ENCODE data around the gene HRAS. TPM values are rescaled to one million over a fixed set of nuclear protein-coding genes. Genes with fewer than 3 reads are reported as not detected.

The HRAS gene
- total RNA-seq, 1 experiment from 2014 or later, result 47.2 TPM

DNA sequence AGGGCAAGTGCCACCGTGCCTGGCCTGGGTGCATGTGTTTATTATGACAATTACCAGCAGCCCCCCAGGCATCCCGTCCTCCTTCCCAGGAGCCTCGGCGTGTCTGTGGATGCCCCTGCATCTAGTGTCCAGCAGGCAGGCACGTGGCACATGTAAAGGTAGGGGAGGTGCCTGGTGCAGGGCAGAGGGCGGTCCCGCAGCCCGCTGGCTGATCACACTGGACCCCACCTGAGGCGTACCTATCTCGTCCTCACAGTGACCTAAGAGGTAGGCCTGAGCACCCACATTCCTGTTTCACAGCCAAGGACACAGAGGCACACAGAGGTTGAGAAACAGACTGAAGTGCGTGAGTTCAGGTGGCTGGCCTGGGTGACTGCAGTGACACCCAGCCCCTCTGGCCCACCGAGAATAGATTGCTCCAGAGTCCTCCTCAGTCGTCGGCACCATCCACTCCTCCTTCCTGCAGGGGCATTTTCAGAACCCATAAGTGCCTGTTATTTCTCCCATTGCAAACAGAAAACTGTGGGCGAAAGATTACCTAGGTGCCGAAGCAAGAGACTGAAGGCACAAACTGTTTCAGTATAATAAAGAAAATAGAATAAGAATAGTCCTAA, 37.9 kb upstream of the HRAS start:
- intact Hi-C loops (cut with micrococcal nuclease; ENCODE audit: unreplicated experiment), result no loop called here
- H3K4me2 ChIP-seq, result no peak overlapping the region
- ChIA-PET CTCF (no interaction called here), POLR2A (ENCODE audit: unreplicated experiment) (no interaction called here)
- BruUV-seq (replicated peaks), result no TSS peak
- no peaks in the 10 kb centered on the region for H3K9me2 ChIP-seq (ENCODE audit: insufficient read depth)
- no peaks in the 10 kb centered on the region for H3K27me3 ChIP-seq (ENCODE audit: insufficient read depth, low read depth)
- DNase-seq, result no peak
- peaks cover 15% of the 10 kb centered on the region for H3K4me1 ChIP-seq (replicated peaks; ENCODE audit: insufficient read depth)
- H3K27ac ChIP-seq, result no peak overlapping the region
- no peak overlapping the region for H3K4me3 ChIP-seq
- H3K79me2 ChIP-seq (ENCODE audit: low read depth), result peaks cover 16% of the 10 kb centered on the region
- no peaks in the 10 kb centered on the region; the same call in 1 of the 2 replicates for H3K36me3 ChIP-seq (ENCODE audit: low read depth)
- no peaks in the 10 kb centered on the region for H3F3A ChIP-seq (ENCODE audit: insufficient read depth, low read depth)
- peaks cover 13% of the 10 kb centered on the region for H4K20me1 ChIP-seq (ENCODE audit: insufficient read depth)
- no peaks in the 10 kb centered on the region for H3K9me3 ChIP-seq (ENCODE audit: insufficient read depth, low read depth)
- H2AFZ ChIP-seq, result no peak overlapping the region
- TF ChIP-seq CTCF (conservative IDR thresholded peaks at IDR 0.05), result no peak
- TF ChIP-seq EZH2 (IDR thresholded peaks at IDR 0.05; ENCODE audit: low read depth), result no peak

- Histone ChIP-seq H3K4me1 (replicated peaks; ENCODE audit: insufficient read depth) (0 out of 2 replicates have a peak, but pooled peaks cover 6% of the 10 kb centered on the region), H2AFZ (no peak overlapping the region), H3K27me3 (ENCODE audit: insufficient read depth, low read depth) (no peaks in the 10 kb centered on the region), H3K9me2 (ENCODE audit: insufficient read depth) (no peaks in the 10 kb centered on the region), H4K20me1 (ENCODE audit: insufficient read depth) (no peaks in the 10 kb centered on the region), H3K9me3 (ENCODE audit: insufficient read depth, low read depth) (no peaks in the 10 kb centered on the region), H3K4me3 (no peak overlapping the region), H3K79me2 (ENCODE audit: low read depth) (peaks cover 1% of the 10 kb centered on the region), H3K36me3 (ENCODE audit: low read depth) (no peaks in the 10 kb centered on the region), H3K4me2 (no peak overlapping the region), H3K27ac (no peak overlapping the region), H3F3A (ENCODE audit: insufficient read depth, low read depth) (no peaks in the 10 kb centered on the region)
- BruUV-seq (replicated peaks), result no TSS peak
- ChIA-PET CTCF (no interaction called here), POLR2A (ENCODE audit: unreplicated experiment) (no interaction called here)
- intact Hi-C loops (cut with micrococcal nuclease; ENCODE audit: unreplicated experiment), result no loop called here
- TF ChIP-seq EZH2 (IDR thresholded peaks at IDR 0.05; ENCODE audit: low read depth), result no peak
- TF ChIP-seq CTCF (conservative IDR thresholded peaks at IDR 0.05), result no peak
- no peak for DNase-seq
These were observed 36.4 kb upstream of the HRAS start for GRCh38 chr11:571802-572185.

DNA sequence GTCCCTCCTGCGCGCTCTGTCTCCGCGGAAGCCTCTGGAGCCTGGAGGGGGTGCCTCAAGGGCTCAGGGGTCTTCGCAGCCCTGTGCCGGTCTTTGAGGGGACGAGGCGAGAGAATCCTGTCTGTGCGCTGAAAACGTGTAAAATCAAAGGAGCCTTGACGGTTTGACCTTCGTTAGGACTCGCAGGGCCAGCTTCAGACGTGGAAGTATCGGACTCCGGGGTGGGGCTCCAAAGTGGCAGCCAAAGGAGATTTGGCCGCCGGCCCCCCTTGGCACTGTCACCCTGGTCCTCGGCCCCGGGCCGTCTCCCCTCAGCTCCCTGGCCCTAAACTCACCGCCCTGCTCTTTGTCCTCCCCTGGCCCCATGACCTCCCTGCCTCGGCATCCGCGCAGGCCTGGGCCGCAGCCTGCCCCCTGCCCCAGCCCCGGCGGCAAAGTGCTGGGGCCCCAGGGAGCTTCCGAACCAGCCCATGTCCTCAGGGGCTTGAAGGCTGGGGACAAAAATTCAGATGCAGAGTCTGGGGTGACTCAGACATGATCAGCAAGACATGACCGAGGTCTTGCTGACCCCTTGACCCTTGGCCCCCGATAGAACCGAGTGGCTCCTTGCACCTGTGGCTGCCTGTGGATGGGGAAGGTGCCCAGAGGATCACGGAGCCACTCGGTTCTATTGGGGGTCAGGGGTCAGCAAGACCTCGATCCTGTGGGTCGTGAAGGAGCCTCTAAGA, 33.9 kb upstream of the HRAS start:
- Histone ChIP-seq H4K20me1 (ENCODE audit: insufficient read depth) (no peaks in the 10 kb centered on the region), H3K4me3 (peak overlapping the region; percentile 57; the same call in 1 of the 2 replicates), H3K79me2 (ENCODE audit: low read depth) (no peaks in the 10 kb centered on the region), H3K9me3 (ENCODE audit: insufficient read depth, low read depth) (no peaks in the 10 kb centered on the region), H3K4me1 (replicated peaks; ENCODE audit: insufficient read depth) (0 out of 2 replicates have a peak, but pooled peaks cover 6% of the 10 kb centered on the region), H3K27me3 (ENCODE audit: insufficient read depth, low read depth) (no peaks in the 10 kb centered on the region), H3K9me2 (ENCODE audit: insufficient read depth) (no peaks in the 10 kb centered on the region), H3K4me2 (peak overlapping the region; percentile 85), H2AFZ (no peak overlapping the region), H3F3A (ENCODE audit: insufficient read depth, low read depth) (no peaks in the 10 kb centered on the region; the same call in 1 of the 2 replicates), H3K36me3 (ENCODE audit: low read depth) (no peaks in the 10 kb centered on the region), H3K27ac (no peak overlapping the region)
- BruUV-seq (replicated peaks), result TSS peak; percentile 32
- ChIA-PET CTCF (no interaction called here), POLR2A (ENCODE audit: unreplicated experiment) (no interaction called here)
- DNase-seq, result no peak
- intact Hi-C loops (cut with micrococcal nuclease; ENCODE audit: unreplicated experiment), result loop anchor here (10.0 kb wide), 1 partner anchor 155 kb away; no protein-coding TSS in a partner anchor
- TF ChIP-seq EZH2 (IDR thresholded peaks at IDR 0.05; ENCODE audit: low read depth) (no peak), CTCF (conservative IDR thresholded peaks at IDR 0.05) (no peak)
